SJCRH30 (cell line): ENCODE data around the gene ACVRL1. TPM values are rescaled to one million over a fixed set of nuclear protein-coding genes. Genes with fewer than 3 reads are reported as not detected.

ENCODE experiments used
- DNase-seq, 2 experiments: peaks; one replicate each; pipeline ENCODE4 v3.0.0-alpha.2; 2015 to 2020
- H3K27ac ChIP-seq: fragments of 250-450 bp; sonication (Bioruptor Pico); 2 replicates; pipeline ENCODE4 v1.5.1; 2020; ENCODE audit warnings: mild to moderate bottlenecking, moderate library complexity
- H3K27me3 ChIP-seq: fragments of 250-450 bp; sonication (Bioruptor Pico); 2 replicates; pipeline ENCODE4 v1.5.1; 2020; ENCODE audit warnings: mild to moderate bottlenecking, moderate library complexity
- H3K36me3 ChIP-seq: fragments of 250-450 bp; sonication (Bioruptor Pico); 2 replicates; pipeline ENCODE4 v1.5.1; 2020; ENCODE audit warnings: mild to moderate bottlenecking, moderate library complexity
- H3K4me1 ChIP-seq: fragments of 250-450 bp; sonication (Bioruptor Pico); 2 replicates; pipeline ENCODE4 v1.5.1; 2020; ENCODE audit warnings: mild to moderate bottlenecking, moderate library complexity
- H3K4me3 ChIP-seq: fragments of 250-450 bp; sonication (Bioruptor Pico); 2 replicates; pipeline ENCODE4 v1.5.1; 2020; ENCODE audit warnings: mild to moderate bottlenecking, moderate library complexity
- H3K9me3 ChIP-seq: fragments of 250-450 bp; sonication (Bioruptor Pico); replicated peaks from 2 replicates; pipeline ENCODE4 v1.5.1; 2020; ENCODE audit warnings: mild to moderate bottlenecking, moderate library complexity
- total RNA-seq: library from RNA; depleted of rRNA; stranded (reverse); fragments of >200 nt; shearing (Covaris generic); gene quantifications from 2 replicates; pipeline ENCODE4 v1.2.3, GENCODE V29; 2014; rRNA removed

Gene ACVRL1
- total RNA-seq: 0.33 and 0.36 TPM in 2 replicates

GRCh38 chr12:51907083-51907855 lies at the start of gene ACVRL1:
ACVRL1 (plus strand) TSS chr12:51907504; CDS start chr12:51912475, 4,971 bp downstream.
- Histone ChIP-seq H3K4me1 (peaks cover 40% of the 10 kb centered on the region), H3K27ac (no peak within 1 kb of the TSS), H3K4me3 (no peak within 1 kb of the TSS), H3K27me3 (no peaks in the 10 kb centered on the region), H3K36me3 (no peaks in the 10 kb centered on the region), H3K9me3 (no peaks in the 10 kb centered on the region)
- DNase-seq: no peak

- Histone ChIP-seq H3K27ac (no peak overlapping the region), H3K4me3 (no peak overlapping the region), H3K9me3 (no peaks in the 10 kb centered on the region), H3K4me1 (peaks cover 8% of the 10 kb centered on the region; the same call in 1 of the 2 replicates), H3K36me3 (no peaks in the 10 kb centered on the region), H3K27me3 (peaks cover 13% of the 10 kb centered on the region; the same call in 1 of the 2 replicates)
- no peak for DNase-seq
Measured at GRCh38 chr12:51860986-51861385, 46.3 kb upstream of the ACVRL1 start.

- Histone ChIP-seq H3K9me3 (no peaks in the 10 kb centered on the region), H3K4me3 (peak overlapping the region; percentile 62; the same call in 1 of the 2 replicates), H3K27me3 (peaks cover 13% of the 10 kb centered on the region), H3K4me1 (peaks cover 8% of the 10 kb centered on the region; the same call in 1 of the 2 replicates), H3K27ac (no peak overlapping the region), H3K36me3 (no peaks in the 10 kb centered on the region)
- DNase-seq: no peak
Measured at GRCh38 chr12:51862947-51863346, 44.4 kb upstream of the ACVRL1 start.

- Histone ChIP-seq H3K4me1 (peaks cover 8% of the 10 kb centered on the region; the same call in 1 of the 2 replicates), H3K9me3 (no peaks in the 10 kb centered on the region), H3K4me3 (peak overlapping the region; percentile 62), H3K27me3 (peaks cover 18% of the 10 kb centered on the region), H3K36me3 (no peaks in the 10 kb centered on the region), H3K27ac (peak overlapping the region; percentile 36; the same call in 1 of the 2 replicates)
- DNase-seq: peak in 1 of 2 experiments; percentile 35
Measured at GRCh38 chr12:51863363-51863932, 43.9 kb upstream of the ACVRL1 start.

GRCh38 chr12:51863933-51864832 lies 43.1 kb upstream of the ACVRL1 start:
- Histone ChIP-seq H3K36me3 (no peaks in the 10 kb centered on the region), H3K9me3 (no peaks in the 10 kb centered on the region), H3K27ac (peak overlapping the region; percentile 36; the same call in 1 of the 2 replicates), H3K4me3 (peak overlapping the region; percentile 62), H3K27me3 (peaks cover 25% of the 10 kb centered on the region), H3K4me1 (peaks cover 8% of the 10 kb centered on the region; the same call in 1 of the 2 replicates)
- DNase-seq: peak; percentile 71 to 72

GRCh38 chr12:51864833-51865670 lies 42.3 kb upstream of the ACVRL1 start:
- Histone ChIP-seq H3K36me3 (no peaks in the 10 kb centered on the region), H3K4me1 (peaks cover 8% of the 10 kb centered on the region; the same call in 1 of the 2 replicates), H3K27ac (no peak overlapping the region), H3K9me3 (no peaks in the 10 kb centered on the region), H3K4me3 (peak overlapping the region; percentile 62), H3K27me3 (peaks cover 30% of the 10 kb centered on the region)
- DNase-seq: no peak

- Histone ChIP-seq H3K9me3 (no peaks in the 10 kb centered on the region), H3K27ac (no peak overlapping the region), H3K27me3 (peaks cover 37% of the 10 kb centered on the region), H3K4me1 (peaks cover 8% of the 10 kb centered on the region; the same call in 1 of the 2 replicates), H3K4me3 (no peak overlapping the region), H3K36me3 (no peaks in the 10 kb centered on the region)
- no peak for DNase-seq
Measured at GRCh38 chr12:51865757-51866270, 41.5 kb upstream of the ACVRL1 start.

GRCh38 chr12:51866324-51866723 lies 41.0 kb upstream of the ACVRL1 start:
- Histone ChIP-seq H3K4me1 (peaks cover 8% of the 10 kb centered on the region; the same call in 1 of the 2 replicates), H3K4me3 (no peak overlapping the region), H3K27me3 (peaks cover 42% of the 10 kb centered on the region), H3K36me3 (no peaks in the 10 kb centered on the region), H3K27ac (no peak overlapping the region), H3K9me3 (no peaks in the 10 kb centered on the region)
- DNase-seq: no peak

- Histone ChIP-seq H3K4me1 (peaks cover 8% of the 10 kb centered on the region; the same call in 1 of the 2 replicates), H3K4me3 (no peak overlapping the region), H3K27me3 (peaks cover 45% of the 10 kb centered on the region), H3K36me3 (no peaks in the 10 kb centered on the region), H3K9me3 (no peaks in the 10 kb centered on the region), H3K27ac (no peak overlapping the region)
- DNase-seq: no peak
Measured at GRCh38 chr12:51866762-51867161, 40.5 kb upstream of the ACVRL1 start.

GRCh38 chr12:51867371-51867770 lies 39.9 kb upstream of the ACVRL1 start:
- no peak for DNase-seq
- peaks cover 8% of the 10 kb centered on the region; the same call in 1 of the 2 replicates for H3K4me1 ChIP-seq
- H3K27ac ChIP-seq: no peak overlapping the region
- H3K9me3 ChIP-seq: no peaks in the 10 kb centered on the region
- no peaks in the 10 kb centered on the region for H3K36me3 ChIP-seq
- no peak overlapping the region for H3K4me3 ChIP-seq
- H3K27me3 ChIP-seq: peaks cover 45% of the 10 kb centered on the region

- Histone ChIP-seq H3K27me3 (peaks cover 48% of the 10 kb centered on the region), H3K4me1 (peaks cover 6% of the 10 kb centered on the region; the same call in 1 of the 2 replicates)
- no peak for DNase-seq
Measured at GRCh38 chr12:51867796-51868428, 39.4 kb upstream of the ACVRL1 start.

GRCh38 chr12:51868821-51869495 lies 38.3 kb upstream of the ACVRL1 start:
- DNase-seq: no peak
- Histone ChIP-seq H3K27me3 (peaks cover 54% of the 10 kb centered on the region), H3K4me1 (no peaks in the 10 kb centered on the region), H3K27ac (no peak overlapping the region), H3K36me3 (no peaks in the 10 kb centered on the region), H3K4me3 (no peak overlapping the region), H3K9me3 (0 out of 2 replicates have a peak, but pooled peaks cover 3% of the 10 kb centered on the region)

More at GRCh38 chr12:51867796-51868428, 39.4 kb upstream of the ACVRL1 start:
- Histone ChIP-seq H3K9me3 (0 out of 2 replicates have a peak, but pooled peaks cover 2% of the 10 kb centered on the region), H3K36me3 (no peaks in the 10 kb centered on the region), H3K4me3 (no peak overlapping the region), H3K27ac (no peak overlapping the region)

- H3K9me3 ChIP-seq: 0 out of 2 replicates have a peak, but pooled peaks cover 3% of the 10 kb centered on the region
- H3K4me3 ChIP-seq: no peak overlapping the region
- DNase-seq: no peak
Measured at GRCh38 chr12:51869496-51869865, 37.8 kb upstream of the ACVRL1 start.

More at GRCh38 chr12:51869496-51869865, 37.8 kb upstream of the ACVRL1 start:
- Histone ChIP-seq H3K4me1 (no peaks in the 10 kb centered on the region), H3K36me3 (no peaks in the 10 kb centered on the region), H3K27me3 (peaks cover 50% of the 10 kb centered on the region), H3K27ac (no peak overlapping the region)
